HG02885 (cell line): ENCODE results near the gene ABHD14A.
A peak's percentile ranks its signal among the peaks of the same experiment; 100 is the strongest.

ENCODE experiments used
- ATAC-seq: cut with Tn5 transposase; IDR thresholded peaks from one replicate; pipeline ENCODE4 v1.9.1; 2021; ENCODE audit warnings: mild to moderate bottlenecking; ENCODE audit not compliant: unreplicated experiment, poor library complexity

The ABHD14A gene

DNA sequence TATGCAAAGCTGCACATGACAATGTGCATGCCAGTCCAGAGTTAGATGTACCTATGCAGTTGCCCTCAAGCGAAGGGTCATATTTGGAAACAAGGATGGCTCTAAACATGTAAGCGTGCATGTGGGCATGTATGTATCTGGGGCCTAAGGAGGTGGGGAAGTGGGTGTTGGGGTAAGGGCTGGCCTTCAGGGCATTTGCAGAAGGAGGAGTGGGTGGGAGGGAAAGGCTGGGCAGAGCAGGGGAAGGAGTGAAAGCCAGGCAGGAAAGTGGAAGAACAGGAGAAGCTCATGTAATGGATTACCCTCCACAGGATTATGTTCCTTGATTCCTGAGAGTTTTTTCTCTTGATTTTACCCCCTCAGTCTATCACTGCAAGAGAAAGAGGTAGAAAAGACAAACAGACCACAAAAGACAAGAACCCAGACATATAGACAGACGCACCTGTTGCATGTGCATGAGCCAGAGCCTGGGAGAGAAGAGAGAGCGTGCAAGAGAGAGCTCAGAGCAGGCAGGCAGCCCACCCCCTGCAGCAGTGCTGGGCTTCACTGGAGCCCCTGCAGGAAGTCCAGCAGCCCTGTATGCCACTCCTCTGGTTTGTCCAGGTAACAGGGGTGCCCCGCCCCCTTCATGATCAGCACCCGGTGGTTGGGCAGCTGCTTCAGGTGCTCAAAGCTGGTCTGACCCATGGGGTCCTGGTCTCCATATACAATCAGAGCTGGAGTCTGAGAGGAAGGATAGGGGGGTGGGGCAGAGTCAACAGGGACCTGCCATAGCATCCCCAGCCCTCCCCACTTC, 5.8 kb upstream of the ABHD14A start:
- no peak for ATAC-seq

DNA sequence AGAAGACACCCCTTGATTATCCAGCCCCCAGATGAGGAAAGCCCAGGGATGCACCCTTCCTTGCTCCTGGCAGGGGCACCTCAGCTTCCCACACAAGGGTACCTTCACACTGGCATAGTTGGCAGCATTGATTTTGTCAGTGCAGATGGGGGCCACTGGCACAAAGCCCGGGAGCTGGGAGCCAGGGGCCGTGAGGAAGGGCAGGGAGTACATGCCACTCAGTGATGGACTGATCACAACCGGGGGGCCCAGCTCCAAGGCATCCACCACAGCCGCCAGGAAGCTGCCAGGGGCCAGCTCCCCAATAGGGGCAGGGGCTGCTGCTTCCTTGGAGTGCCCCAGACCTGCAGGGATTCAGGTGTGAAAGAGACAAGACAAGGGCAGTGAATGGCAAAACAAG, 5.0 kb upstream of the ABHD14A start:
- ATAC-seq = no peak

DNA sequence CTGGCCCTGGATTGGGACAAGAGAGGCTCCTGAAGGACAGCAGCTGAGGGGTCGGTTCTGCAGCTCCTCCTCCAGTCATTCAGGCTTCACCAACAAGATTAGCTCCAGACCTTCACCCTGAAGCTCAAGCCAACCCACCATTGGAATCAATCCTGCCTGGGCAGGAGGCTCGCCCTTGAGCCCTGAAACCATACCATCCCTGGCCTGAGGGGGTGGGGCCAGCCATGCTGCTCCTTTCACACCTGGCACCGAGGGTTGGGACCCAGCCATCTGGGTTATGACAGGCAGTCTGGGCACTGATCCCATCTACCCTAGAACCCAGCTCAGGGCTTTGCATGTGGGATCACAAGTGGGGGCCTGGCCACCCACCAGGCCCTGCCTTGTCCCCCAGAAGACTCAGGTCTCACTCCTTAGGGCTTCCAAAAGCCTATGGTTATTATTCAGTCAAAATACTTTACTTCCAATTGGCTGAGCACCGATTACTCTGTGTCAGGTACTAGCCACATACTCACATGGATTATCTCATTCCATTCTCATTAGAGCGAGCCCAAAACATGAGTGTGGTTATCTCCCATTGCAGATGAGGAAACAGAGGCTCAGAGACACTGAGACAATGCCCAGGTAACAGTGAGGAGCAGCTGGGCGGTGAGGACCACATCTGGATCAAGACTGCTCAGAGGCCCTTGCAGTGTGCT, 4.1 kb upstream of the ABHD14A start:
- no peak for ATAC-seq

DNA sequence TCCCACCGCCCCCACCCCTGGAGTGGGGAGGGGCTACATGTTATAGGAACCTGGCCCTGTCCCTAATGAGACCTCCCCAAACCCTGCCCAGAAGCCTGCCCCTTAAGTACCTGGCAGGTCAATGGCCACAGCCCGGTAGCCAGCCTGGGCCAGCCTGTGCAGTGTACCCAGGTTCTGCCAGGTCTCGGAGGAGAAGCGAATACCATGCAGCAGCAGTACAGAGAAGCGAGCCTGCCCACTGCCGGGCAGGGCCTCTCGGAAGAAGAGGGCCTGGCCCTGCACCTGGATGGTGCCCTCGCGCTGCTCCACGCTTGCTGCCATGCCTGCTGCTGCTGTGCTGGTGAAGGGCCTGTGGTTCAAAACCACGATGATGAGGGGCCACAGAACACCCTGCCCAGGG, 3.5 kb upstream of the ABHD14A start:
- no peak for ATAC-seq

DNA sequence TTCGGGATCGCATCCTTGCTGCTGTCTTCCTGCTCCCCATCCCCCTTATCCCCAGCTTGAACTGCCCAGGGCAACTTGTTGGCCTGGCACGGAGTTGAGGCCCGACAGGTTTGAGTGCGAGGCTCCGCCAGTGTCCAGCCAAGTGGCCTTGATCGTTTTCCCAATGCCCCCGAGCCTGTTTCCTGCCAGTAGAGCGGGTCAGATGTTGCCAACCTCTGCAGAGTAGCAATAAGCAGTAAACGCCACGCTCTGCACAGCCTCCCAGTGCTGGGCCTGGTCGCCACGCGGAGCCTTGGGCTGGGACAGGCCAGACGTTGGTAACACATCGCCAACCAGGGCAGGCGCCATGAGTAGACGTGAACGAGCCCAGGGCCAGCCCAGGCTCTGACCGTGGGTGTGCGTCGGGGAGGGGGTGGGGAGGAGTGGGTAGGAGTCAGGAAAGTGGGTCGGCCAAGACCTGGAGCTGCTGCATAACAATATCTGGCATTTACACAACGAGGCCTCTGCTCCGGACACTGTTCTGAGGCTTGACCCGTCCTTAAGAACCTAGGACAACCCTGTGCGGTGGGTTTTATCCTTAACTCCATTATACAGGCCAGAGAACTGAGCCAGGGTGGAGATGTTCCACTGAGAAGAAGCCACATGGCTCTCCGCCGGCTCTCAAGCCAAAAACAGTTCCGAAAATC, 444 bp upstream of the ABHD14A start:
- peak; percentile 4 for ATAC-seq

DNA sequence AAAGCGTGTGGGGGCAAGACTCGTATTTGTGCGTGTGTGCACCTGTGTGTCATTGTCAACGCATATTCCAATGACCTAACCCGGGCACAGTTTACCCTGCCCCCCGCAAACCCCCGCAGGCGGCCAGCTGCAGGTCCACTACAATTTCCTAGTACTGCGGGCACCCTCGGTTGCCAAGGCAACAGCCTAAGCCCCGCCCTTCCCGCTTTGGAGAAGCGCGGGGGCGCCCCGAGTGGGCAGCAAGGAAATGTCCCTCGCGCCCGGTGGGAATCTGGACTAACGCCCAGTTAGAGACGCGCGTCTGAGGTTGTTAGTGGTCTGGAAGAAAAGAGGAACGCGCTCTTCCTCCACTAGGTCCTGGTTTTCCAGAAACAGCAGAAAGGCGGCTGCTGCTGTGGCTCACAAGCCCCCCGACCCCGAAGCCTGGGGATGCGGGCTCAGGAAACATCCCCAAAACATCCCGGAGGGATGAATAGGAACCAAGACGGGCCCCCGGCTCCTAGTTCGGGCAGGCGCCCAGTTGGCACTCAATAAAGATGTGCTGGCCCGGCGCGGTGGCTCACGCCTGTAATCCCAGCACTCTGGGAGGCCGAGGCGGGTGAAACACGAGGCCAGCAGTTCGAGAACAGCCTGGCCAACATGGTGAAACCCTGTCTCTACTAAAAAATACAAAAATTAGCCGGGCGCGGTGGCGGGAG, 1.1 kb downstream of the ABHD14A start:
- ATAC-seq = no peak

DNA sequence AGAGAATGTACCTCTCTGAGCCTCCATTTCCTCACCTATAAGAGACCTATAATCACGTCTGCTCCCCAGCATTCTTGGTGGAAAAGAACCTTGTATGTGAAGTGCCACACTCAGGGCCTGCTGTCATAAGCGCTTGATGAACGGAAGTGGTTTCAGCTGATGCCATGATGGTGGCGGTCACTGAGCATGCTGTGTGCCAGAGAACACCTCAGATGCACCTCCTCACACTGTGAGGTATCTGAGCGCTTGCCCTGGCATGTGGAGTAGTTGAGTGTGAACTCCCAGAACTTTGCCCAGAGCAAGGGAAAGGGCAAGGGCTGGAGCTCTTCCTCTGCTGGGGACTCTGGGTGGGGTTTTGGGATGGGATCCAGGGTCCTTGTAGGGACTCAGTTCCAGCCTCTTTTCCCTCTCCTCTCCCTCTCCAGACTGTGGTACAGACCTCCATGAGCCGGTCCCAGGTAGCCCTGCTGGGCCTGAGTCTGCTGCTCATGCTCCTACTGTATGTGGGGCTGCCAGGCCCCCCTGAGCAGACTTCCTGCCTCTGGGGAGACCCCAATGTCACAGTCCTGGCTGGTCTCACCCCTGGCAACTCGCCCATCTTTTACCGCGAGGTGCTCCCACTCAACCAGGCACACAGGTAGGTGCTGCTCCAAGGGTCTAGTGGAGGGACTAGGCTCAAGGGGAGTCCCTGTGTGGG, 2.7 kb downstream of the ABHD14A start:
- no peak for ATAC-seq

DNA sequence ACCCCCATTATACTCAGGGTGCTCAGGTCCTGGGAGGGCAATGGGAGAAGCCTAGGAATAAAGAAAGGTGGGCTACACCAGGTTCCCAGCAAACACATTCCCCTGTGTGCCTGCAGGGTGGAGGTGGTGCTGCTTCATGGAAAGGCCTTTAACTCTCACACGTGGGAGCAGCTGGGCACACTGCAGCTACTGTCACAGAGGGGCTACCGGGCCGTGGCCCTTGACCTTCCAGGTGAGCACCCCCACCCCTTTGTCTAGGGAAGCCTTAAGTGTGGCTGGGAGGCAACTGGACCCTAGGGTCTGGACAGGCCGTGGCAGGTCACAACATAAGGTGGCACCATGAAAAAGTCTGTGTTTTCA, 3.3 kb downstream of the ABHD14A start:
- ATAC-seq = no peak

DNA sequence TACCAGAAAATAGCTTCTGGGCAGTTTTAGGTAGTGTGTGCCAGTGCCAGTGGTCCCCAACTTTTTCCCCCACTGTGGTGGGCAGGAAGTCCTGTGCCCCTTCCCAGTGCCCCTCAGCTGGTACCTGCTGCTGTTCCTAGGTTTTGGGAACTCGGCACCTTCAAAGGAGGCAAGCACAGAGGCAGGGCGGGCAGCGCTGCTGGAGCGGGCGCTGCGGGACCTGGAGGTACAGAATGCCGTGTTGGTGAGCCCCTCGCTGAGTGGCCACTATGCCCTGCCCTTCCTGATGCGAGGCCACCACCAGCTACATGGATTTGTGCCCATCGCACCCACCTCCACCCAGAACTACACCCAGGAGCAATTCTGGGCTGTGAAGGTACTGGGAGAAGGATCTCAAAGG, 5.4 kb downstream of the ABHD14A start:
- no peak for ATAC-seq

DNA sequence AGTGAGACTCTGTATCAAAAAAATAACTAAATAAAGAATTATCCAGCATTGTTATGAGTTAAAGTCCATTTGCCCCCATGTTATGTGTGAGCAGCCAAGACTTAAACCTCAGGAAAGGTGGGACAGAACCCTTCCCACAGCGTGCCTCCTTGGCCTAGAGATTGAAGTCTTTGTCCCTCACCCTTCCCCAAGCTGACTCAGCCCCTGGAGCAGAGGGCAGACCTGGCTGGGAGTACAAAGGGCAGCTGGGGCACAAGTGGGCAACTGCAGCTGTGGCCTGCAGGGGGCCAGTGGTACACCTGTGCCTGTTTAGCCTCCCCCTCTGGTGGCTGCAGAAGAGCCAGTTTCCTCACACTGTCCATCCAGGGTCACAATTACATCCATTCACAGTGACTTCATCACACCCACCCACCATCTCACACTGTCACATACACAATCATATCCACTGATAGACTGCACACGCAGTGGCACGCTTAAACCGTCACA, 7.5 kb downstream of the ABHD14A start:
- ATAC-seq = peak; percentile 50

DNA sequence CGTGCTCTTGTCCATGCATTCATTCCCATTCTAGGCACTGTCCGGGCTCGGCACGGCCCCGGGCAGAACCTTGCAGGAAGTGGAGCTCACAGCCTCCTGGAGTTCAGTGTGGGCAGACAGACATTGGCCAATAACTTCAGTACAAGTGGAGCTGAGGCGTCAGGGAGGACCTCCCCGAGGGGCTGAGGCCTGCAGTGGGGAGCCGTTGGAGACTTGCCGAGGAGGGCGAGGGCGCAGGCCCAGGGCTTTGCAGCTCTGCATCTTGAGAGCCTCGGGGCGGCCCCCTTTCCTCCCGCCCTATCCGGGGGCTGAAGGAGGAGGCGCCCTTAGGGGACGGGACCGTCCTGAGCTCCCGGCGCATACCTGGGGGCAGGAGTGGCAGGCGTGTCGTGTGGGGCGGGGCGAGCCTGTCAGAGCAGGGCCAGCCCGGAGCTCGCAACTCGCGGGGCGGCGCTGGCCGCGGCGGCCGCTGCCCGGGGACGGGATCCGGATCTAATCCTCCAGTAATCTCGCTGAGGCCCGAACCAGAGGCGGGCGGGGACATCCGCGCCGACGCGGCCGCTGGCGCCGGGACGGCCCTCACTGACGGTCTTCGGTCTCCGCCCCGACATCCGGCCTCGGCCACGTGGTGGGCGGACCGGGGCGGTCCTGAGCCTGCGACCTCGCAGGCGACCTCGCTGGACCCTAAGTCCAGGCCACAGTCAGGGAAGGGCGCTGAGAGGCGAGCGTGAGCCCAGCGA, 8.1 kb downstream of the ABHD14A start, which contains the start of gene ACY1:
Gene ACY1, plus strand, starts transcription at position 698 of the 740 bp plus-strand sequence. CDS start 530 bp downstream, outside the sequence.
- peak; percentile 78 for ATAC-seq

DNA sequence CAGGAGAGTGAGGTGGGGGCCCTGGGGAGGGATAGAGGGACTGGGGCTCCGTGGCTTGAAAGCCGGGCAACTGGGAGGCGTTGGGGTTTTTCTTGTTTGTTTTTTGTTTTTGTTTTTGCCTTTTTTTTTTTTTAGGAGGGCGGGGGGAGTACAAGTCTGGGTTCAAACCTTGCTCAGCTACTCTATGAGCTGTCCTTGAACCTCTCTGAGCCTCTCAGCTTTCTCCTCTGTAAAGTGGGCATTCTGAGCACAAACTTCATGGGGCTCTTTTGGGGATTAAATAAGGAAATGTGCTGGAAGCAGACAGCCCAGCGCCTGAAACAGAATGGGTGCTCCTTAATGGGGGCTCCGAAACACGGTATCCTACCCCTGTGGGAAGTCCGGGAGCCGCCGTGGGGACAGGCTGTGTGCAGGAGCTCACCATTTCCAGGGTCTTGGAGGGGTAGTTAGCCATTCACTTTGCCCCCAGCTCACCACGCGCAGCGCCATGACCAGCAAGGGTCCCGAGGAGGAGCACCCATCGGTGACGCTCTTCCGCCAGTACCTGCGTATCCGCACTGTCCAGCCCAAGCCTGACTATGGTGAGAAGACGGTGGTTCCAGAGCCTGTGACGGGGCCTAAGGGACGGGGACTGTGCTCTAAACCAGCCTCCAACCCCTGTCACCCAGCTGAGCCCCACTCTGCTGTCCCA, 8.9 kb downstream of the ABHD14A start:
- no peak for ATAC-seq

DNA sequence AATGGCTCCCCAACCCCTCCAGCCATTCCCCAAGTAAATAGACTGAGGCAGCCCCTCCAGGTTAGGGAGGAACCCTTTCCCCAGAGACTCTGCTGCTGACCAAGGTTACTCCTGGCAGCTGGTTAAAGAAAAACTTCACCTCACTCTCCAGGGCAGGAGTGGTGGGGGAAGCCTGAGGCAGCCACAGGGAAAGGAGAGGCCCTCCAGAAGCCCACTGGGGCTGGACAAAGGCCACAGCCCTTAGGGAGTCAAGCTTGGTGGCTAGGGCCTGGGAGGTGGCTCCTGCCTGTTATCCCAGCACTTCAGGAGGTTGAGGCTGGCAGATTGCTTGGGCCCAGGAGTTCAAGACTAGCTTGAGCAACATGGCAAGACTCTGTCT, 9.4 kb downstream of the ABHD14A start:
- no peak for ATAC-seq

DNA sequence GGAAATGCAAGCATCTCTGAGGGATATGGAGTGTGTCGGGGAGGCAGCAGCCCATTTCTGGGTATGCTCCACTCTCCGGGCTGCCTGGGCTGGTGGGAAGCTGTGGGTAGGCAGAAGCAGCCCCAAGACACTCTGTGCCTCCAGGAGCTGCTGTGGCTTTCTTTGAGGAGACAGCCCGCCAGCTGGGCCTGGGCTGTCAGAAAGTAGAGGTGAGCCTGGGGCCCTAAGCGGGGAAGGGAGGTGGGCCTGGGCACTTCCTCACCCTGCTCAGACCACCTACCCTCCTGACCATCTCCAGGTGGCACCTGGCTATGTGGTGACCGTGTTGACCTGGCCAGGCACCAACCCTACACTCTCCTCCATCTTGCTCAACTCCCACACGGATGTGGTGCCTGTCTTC, 10.2 kb downstream of the ABHD14A start:
- no peak for ATAC-seq

DNA sequence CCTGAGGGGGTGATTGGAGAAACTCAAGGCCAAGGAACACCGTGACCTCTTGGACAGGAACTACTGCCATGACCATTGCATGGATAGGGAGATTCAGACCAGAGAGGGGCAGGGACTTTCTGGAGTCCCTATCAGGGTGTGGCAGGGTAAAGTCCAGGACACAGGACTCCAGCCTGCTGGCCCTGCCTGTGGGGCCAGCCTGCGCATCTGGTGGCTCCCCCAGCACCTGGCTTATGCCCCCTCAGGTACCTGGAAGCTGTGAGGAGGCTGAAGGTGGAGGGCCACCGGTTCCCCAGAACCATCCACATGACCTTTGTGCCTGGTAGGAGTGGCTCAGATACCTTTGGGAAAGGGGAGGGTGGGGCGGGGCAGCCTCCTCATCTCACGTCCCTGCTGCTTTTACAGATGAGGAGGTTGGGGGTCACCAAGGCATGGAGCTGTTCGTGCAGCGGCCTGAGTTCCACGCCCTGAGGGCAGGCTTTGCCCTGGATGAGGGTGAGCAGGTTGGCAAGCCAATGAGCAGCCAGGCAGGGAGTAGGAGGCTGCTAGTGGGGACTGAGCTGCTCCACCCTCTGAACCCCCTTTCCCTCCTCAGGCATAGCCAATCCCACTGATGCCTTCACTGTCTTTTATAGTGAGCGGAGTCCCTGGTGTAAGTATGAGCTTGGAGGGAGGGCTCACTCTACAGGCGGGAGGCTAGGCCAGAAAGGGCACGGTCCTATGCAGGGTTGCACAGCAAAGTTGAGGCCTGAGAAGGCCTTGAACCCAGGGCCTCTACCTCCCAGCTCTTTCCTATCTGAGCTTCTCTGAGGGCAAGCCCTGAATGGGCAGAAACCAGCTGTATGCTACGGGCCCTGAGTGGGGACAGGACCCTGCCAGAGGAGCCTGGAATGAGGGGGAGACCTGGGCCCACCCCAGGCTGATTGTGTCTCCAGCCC, 11.4 kb downstream of the ABHD14A start:
- no peak for ATAC-seq

DNA sequence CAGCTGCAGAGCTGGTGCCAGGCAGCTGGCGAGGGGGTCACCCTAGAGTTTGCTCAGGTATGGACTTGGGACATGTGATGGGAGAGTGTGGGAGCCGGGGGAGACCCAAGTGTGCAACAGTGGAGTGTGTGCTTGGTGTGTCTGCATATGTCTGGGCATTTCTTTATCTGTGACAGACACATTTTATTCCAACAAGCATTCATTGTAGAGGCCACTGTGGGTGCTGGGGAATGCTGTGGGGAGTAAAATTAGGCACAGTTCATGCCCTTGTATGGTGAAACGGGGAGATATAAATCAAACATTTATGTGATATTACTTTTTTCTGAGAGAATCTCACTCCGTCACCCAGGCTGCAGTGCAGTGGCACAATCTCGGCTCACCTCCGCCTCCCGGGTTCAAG, 12.7 kb downstream of the ABHD14A start:
- ATAC-seq = no peak

DNA sequence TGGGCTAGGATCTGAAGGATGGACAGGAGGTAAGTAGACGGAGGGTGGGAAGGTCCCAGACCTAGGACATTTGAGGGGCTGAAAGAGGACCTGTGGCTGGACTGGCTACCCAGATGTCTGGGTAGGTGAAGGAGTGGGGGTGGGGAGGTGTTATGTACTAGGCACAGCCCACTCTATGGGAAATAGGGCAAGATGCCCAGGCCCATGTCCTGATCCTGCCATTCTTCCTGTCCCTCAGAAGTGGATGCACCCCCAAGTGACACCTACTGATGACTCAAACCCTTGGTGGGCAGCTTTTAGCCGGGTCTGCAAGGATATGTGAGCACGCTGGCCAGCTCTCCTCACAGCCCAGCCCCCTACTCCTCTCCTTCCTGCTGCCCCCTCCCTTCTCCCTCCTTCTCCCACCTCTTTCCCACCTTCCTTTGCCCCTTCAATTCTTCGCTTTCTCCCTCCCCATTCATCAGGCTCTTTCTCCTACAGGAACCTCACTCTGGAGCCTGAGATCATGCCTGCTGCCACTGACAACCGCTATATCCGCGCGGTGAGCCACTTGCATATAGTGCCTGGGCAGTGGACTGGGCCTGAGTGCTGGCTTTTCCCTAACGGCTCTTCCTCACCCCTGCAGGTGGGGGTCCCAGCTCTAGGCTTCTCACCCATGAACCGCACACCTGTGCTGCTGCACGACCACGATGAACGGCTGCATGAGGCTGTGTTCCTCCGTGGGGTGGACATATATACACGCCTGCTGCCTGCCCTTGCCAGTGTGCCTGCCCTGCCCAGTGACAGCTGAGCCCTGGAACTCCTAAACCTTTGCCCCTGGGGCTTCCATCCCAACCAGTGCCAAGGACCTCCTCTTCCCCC, 13.7 kb downstream of the ABHD14A start:
- ATAC-seq = no peak
